ENCODE data around the gene SCGB1C1.

The SCGB1C1 gene

GRCh38 chr11:221539-221938 lies 28.7 kb downstream of the SCGB1C1 start:
- no peak for DNase-seq
- Histone ChIP-seq H3K4me3 (ENCODE audit: insufficient read depth in 1 of 2, low read depth in 1 of 2, low read length in 2 of 2) (no peak overlapping the region), H4K91ac (ENCODE audit: low read length) (no peak overlapping the region), H2AK5ac (ENCODE audit: low read length, severe bottlenecking) (no peak overlapping the region), H3K27me3 (ENCODE audit: control insufficient read depth in 1 of 2, insufficient read depth in 1 of 2, low read length in 2 of 2) (no peaks in the 10 kb centered on the region), H3K9ac (ENCODE audit: low read length) (no peak overlapping the region), H2AFZ (ENCODE audit: low read depth, low read length) (no peak overlapping the region), H4K8ac (ENCODE audit: low read length) (no peak overlapping the region), H3K27ac (ENCODE audit: low read length, poor library complexity, severe bottlenecking) (no peak overlapping the region), H3K79me1 (replicated peaks; ENCODE audit: low read length, poor library complexity, severe bottlenecking) (peaks cover 23% of the 10 kb centered on the region), H3K4me2 (ENCODE audit: low read length, poor library complexity, severe bottlenecking) (no peak overlapping the region), H2BK15ac (ENCODE audit: low read depth, poor library complexity, severe bottlenecking) (no peak overlapping the region), H2BK12ac (ENCODE audit: low read length in 2 of 2) (no peak overlapping the region), H3K14ac (ENCODE audit: low read length in 2 of 2) (no peak overlapping the region), H3K36me3 (ENCODE audit: control insufficient read depth in 1 of 2, insufficient read depth in 2 of 2, low read depth in 1 of 2, low read length in 2 of 2) (peaks cover 31 to 36% of the 10 kb centered on the region in 2 experiments), H3K9me3 (ENCODE audit: control insufficient read depth, low read length) (no peaks in the 10 kb centered on the region), H2BK120ac (ENCODE audit: low read depth, low read length) (no peak overlapping the region), H3K4me1 (ENCODE audit: control insufficient read depth, insufficient read depth, low read depth, low read length) (peaks cover 8% of the 10 kb centered on the region), H2BK5ac (ENCODE audit: low read depth, low read length, poor library complexity, severe bottlenecking) (no peak overlapping the region), H3K18ac (ENCODE audit: low read depth in 1 of 2, low read length in 2 of 2) (no peak overlapping the region), H3K23ac (ENCODE audit: low read length in 2 of 2) (no peak overlapping the region), H3K4ac (ENCODE audit: low read depth in 1 of 2, low read length in 2 of 2) (no peak overlapping the region)
- WGBS = 98% methylated on average over 6 of the region's 7 CpGs

GRCh38 chr11:221998-222789 lies 29.3 kb downstream of the SCGB1C1 start:
- no peak overlapping the region for H3K4me3 ChIP-seq (ENCODE audit: insufficient read depth in 1 of 2, low read depth in 1 of 2, low read length in 2 of 2)
- H2BK12ac ChIP-seq (ENCODE audit: low read length in 2 of 2) = no peak overlapping the region
- no peaks in the 10 kb centered on the region for H3K9me3 ChIP-seq (ENCODE audit: control insufficient read depth, low read length)
- no peak overlapping the region for H2AK5ac ChIP-seq (ENCODE audit: low read length, severe bottlenecking)
- DNase-seq = no peak
- H3K9ac ChIP-seq (ENCODE audit: low read length) = no peak overlapping the region
- no peaks in the 10 kb centered on the region for H3K27me3 ChIP-seq (ENCODE audit: control insufficient read depth in 1 of 2, insufficient read depth in 1 of 2, low read length in 2 of 2)
- no peak overlapping the region for H3K14ac ChIP-seq (ENCODE audit: low read length in 2 of 2)
- H2BK120ac ChIP-seq (ENCODE audit: low read depth, low read length) = no peak overlapping the region
- H3K18ac ChIP-seq (ENCODE audit: low read depth in 1 of 2, low read length in 2 of 2) = no peak overlapping the region
- H3K4me2 ChIP-seq (ENCODE audit: low read length, poor library complexity, severe bottlenecking) = no peak overlapping the region
- H3K27ac ChIP-seq (ENCODE audit: low read length, poor library complexity, severe bottlenecking) = no peak overlapping the region
- H3K36me3 ChIP-seq (ENCODE audit: control insufficient read depth in 1 of 2, insufficient read depth in 2 of 2, low read depth in 1 of 2, low read length in 2 of 2) = peaks cover 29 to 34% of the 10 kb centered on the region in 2 experiments
- H2BK15ac ChIP-seq (ENCODE audit: low read depth, poor library complexity, severe bottlenecking) = no peak overlapping the region
- H3K79me1 ChIP-seq (replicated peaks; ENCODE audit: low read length, poor library complexity, severe bottlenecking) = peaks cover 24% of the 10 kb centered on the region
- H3K23ac ChIP-seq (ENCODE audit: low read length in 2 of 2) = no peak overlapping the region
- H2AFZ ChIP-seq (ENCODE audit: low read depth, low read length) = no peak overlapping the region
- peaks cover 8% of the 10 kb centered on the region for H3K4me1 ChIP-seq (ENCODE audit: control insufficient read depth, insufficient read depth, low read depth, low read length)
- H4K8ac ChIP-seq (ENCODE audit: low read length) = no peak overlapping the region
- H4K91ac ChIP-seq (ENCODE audit: low read length) = peak overlapping the region; percentile 35
- 95% methylated on average over 14 of the region's 14 CpGs for WGBS
- H2BK5ac ChIP-seq (ENCODE audit: low read depth, low read length, poor library complexity, severe bottlenecking) = no peak overlapping the region
- H3K4ac ChIP-seq (ENCODE audit: low read depth in 1 of 2, low read length in 2 of 2) = no peak overlapping the region

- 88% methylated on average over 16 of the region's 16 CpGs for WGBS
- H3K9ac ChIP-seq (ENCODE audit: low read length) = no peak overlapping the region
- H3K23ac ChIP-seq (ENCODE audit: low read length in 2 of 2) = no peak overlapping the region
- H3K27ac ChIP-seq (ENCODE audit: low read length, poor library complexity, severe bottlenecking) = no peak overlapping the region
- peaks cover 30% of the 10 kb centered on the region for H3K79me1 ChIP-seq (replicated peaks; ENCODE audit: low read length, poor library complexity, severe bottlenecking)
- DNase-seq = peak; percentile 15
- no peak overlapping the region for H2BK120ac ChIP-seq (ENCODE audit: low read depth, low read length)
- no peak overlapping the region for H3K4me2 ChIP-seq (ENCODE audit: low read length, poor library complexity, severe bottlenecking)
- H2BK12ac ChIP-seq (ENCODE audit: low read length in 2 of 2) = no peak overlapping the region
- no peak overlapping the region for H3K14ac ChIP-seq (ENCODE audit: low read length in 2 of 2)
- peaks cover 8% of the 10 kb centered on the region for H3K4me1 ChIP-seq (ENCODE audit: control insufficient read depth, insufficient read depth, low read depth, low read length)
- no peaks in the 10 kb centered on the region for H3K27me3 ChIP-seq (ENCODE audit: control insufficient read depth in 1 of 2, insufficient read depth in 1 of 2, low read length in 2 of 2)
- H3K4ac ChIP-seq (ENCODE audit: low read depth in 1 of 2, low read length in 2 of 2) = no peak overlapping the region
- no peak overlapping the region for H2AFZ ChIP-seq (ENCODE audit: low read depth, low read length)
- peak overlapping the region; percentile 28 for H4K91ac ChIP-seq (ENCODE audit: low read length)
- peak overlapping the region; percentile 88 for H2BK15ac ChIP-seq (ENCODE audit: low read depth, poor library complexity, severe bottlenecking)
- no peak overlapping the region for H2BK5ac ChIP-seq (ENCODE audit: low read depth, low read length, poor library complexity, severe bottlenecking)
- no peak overlapping the region for H3K18ac ChIP-seq (ENCODE audit: low read depth in 1 of 2, low read length in 2 of 2)
- no peak overlapping the region for H2AK5ac ChIP-seq (ENCODE audit: low read length, severe bottlenecking)
- H3K36me3 ChIP-seq (ENCODE audit: control insufficient read depth in 1 of 2, insufficient read depth in 2 of 2, low read depth in 1 of 2, low read length in 2 of 2) = peaks cover 29 to 30% of the 10 kb centered on the region in 2 experiments
- H4K8ac ChIP-seq (ENCODE audit: low read length) = peak overlapping the region; percentile 23
- no peak overlapping the region for H3K4me3 ChIP-seq (ENCODE audit: insufficient read depth in 1 of 2, low read depth in 1 of 2, low read length in 2 of 2)
- H3K9me3 ChIP-seq (ENCODE audit: control insufficient read depth, low read length) = no peaks in the 10 kb centered on the region
Measured at GRCh38 chr11:223026-223789, 30.3 kb downstream of the SCGB1C1 start.

GRCh38 chr11:223884-224283 lies 31.0 kb downstream of the SCGB1C1 start:
- no peak overlapping the region for H3K9ac ChIP-seq (ENCODE audit: low read length)
- H3K18ac ChIP-seq (ENCODE audit: low read depth in 1 of 2, low read length in 2 of 2) = no peak overlapping the region
- no peak overlapping the region for H3K23ac ChIP-seq (ENCODE audit: low read length in 2 of 2)
- peaks cover 8% of the 10 kb centered on the region for H3K4me1 ChIP-seq (ENCODE audit: control insufficient read depth, insufficient read depth, low read depth, low read length)
- no peak overlapping the region for H4K91ac ChIP-seq (ENCODE audit: low read length)
- no peak overlapping the region for H3K27ac ChIP-seq (ENCODE audit: low read length, poor library complexity, severe bottlenecking)
- H2BK120ac ChIP-seq (ENCODE audit: low read depth, low read length) = no peak overlapping the region
- no peak overlapping the region for H2BK15ac ChIP-seq (ENCODE audit: low read depth, poor library complexity, severe bottlenecking)
- H3K79me1 ChIP-seq (replicated peaks; ENCODE audit: low read length, poor library complexity, severe bottlenecking) = peaks cover 31% of the 10 kb centered on the region
- H2BK12ac ChIP-seq (ENCODE audit: low read length in 2 of 2) = no peak overlapping the region
- no peaks in the 10 kb centered on the region for H3K9me3 ChIP-seq (ENCODE audit: control insufficient read depth, low read length)
- DNase-seq = no peak
- 93% methylated on average over 8 of the region's 9 CpGs for WGBS
- no peak overlapping the region for H2AK5ac ChIP-seq (ENCODE audit: low read length, severe bottlenecking)
- no peak overlapping the region for H2AFZ ChIP-seq (ENCODE audit: low read depth, low read length)
- no peaks in the 10 kb centered on the region for H3K27me3 ChIP-seq (ENCODE audit: control insufficient read depth in 1 of 2, insufficient read depth in 1 of 2, low read length in 2 of 2)
- no peak overlapping the region for H2BK5ac ChIP-seq (ENCODE audit: low read depth, low read length, poor library complexity, severe bottlenecking)
- no peak overlapping the region for H3K14ac ChIP-seq (ENCODE audit: low read length in 2 of 2)
- H3K4me2 ChIP-seq (ENCODE audit: low read length, poor library complexity, severe bottlenecking) = no peak overlapping the region
- no peak overlapping the region for H4K8ac ChIP-seq (ENCODE audit: low read length)
- H3K4ac ChIP-seq (ENCODE audit: low read depth in 1 of 2, low read length in 2 of 2) = no peak overlapping the region
- H3K36me3 ChIP-seq (ENCODE audit: control insufficient read depth in 1 of 2, insufficient read depth in 2 of 2, low read depth in 1 of 2, low read length in 2 of 2) = peaks cover 24 to 27% of the 10 kb centered on the region in 2 experiments
- no peak overlapping the region for H3K4me3 ChIP-seq (ENCODE audit: insufficient read depth in 1 of 2, low read depth in 1 of 2, low read length in 2 of 2)
